Measurements from ENCODE around the gene PHLDB1.

PHLDB1 gene

GRCh38 chr11:118689852-118690552, 82.6 kb downstream of the PHLDB1 start:
- peak; percentile 87 for DNase-seq

GRCh38 chr11:118690553-118691304, 83.3 kb downstream of the PHLDB1 start:
- DNase-seq: no peak

GRCh38 chr11:118691926-118692830, 84.8 kb downstream of the PHLDB1 start:
- peak; percentile 59 for DNase-seq

GRCh38 chr11:118694185-118694584, 86.8 kb downstream of the PHLDB1 start:
- DNase-seq: no peak

- DNase-seq: no peak
These were observed 87.4 kb downstream of the PHLDB1 start for GRCh38 chr11:118694771-118695170.

GRCh38 chr11:118696673-118697226, 89.3 kb downstream of the PHLDB1 start:
- no peak for DNase-seq

GRCh38 chr11:118697346-118697745, 89.9 kb downstream of the PHLDB1 start:
- no peak for DNase-seq

GRCh38 chr11:118699506-118700220, 92.2 kb downstream of the PHLDB1 start:
- peak; percentile 79 for DNase-seq

- peak; percentile 35 for DNase-seq
These were observed 96.2 kb downstream of the PHLDB1 start for GRCh38 chr11:118703563-118704106.

- peak; percentile 42 for DNase-seq
These were observed 97.8 kb downstream of the PHLDB1 start for GRCh38 chr11:118705111-118705741.

GRCh38 chr11:118705791-118706545, 98.6 kb downstream of the PHLDB1 start:
- DNase-seq: no peak

GRCh38 chr11:118706546-118706825, 99.1 kb downstream of the PHLDB1 start:
- DNase-seq: no peak

All from CD4-positive, alpha-beta T cell treated with Interferon gamma for 1 hour (primary cell).